Middle frontal gyrus (tissue), 1 donor: Measurements from ENCODE around the gene ADK.
"Not testable (repeated sequence)": the region's sequence is repeated elsewhere in the genome, so short reads cannot be mapped to it uniquely, and the experiment has no call there.

ENCODE experiments used
- DNase-seq: peaks from one replicate; pipeline ENCODE4 v3.0.0-alpha.2; 2015; ENCODE audit warnings: low spot score; ENCODE audit errors: extremely low spot score

ADK gene

GRCh38 chr10:74480778-74481177 is 329.8 kb downstream of the ADK start:
- DNase-seq, result no peak

- no peak for DNase-seq
Observed at GRCh38 chr10:74483356-74483755, 332.3 kb downstream of the ADK start.

- no peak for DNase-seq
Observed at GRCh38 chr10:74485283-74485682, 334.3 kb downstream of the ADK start.

- no peak for DNase-seq
Observed at GRCh38 chr10:74486659-74487058, 335.6 kb downstream of the ADK start.

- no peak for DNase-seq
Observed at GRCh38 chr10:74488907-74489306, 337.9 kb downstream of the ADK start.

- DNase-seq, result no peak
Observed at GRCh38 chr10:74490551-74490950, 339.5 kb downstream of the ADK start.

- DNase-seq, result no peak
Observed at GRCh38 chr10:74491014-74491413, 340.0 kb downstream of the ADK start.

GRCh38 chr10:74496276-74496675 is 345.3 kb downstream of the ADK start:
- DNase-seq, result not testable (repeated sequence)

GRCh38 chr10:74498664-74499063 is 347.6 kb downstream of the ADK start:
- DNase-seq, result not testable (repeated sequence)

GRCh38 chr10:74500026-74500704 is 349.1 kb downstream of the ADK start:
- DNase-seq, result no peak

- DNase-seq, result no peak
Observed at GRCh38 chr10:74500816-74501215, 349.8 kb downstream of the ADK start.

GRCh38 chr10:74502963-74503608 is 352.1 kb downstream of the ADK start:
- DNase-seq, result no peak

GRCh38 chr10:74507951-74508350 is 356.9 kb downstream of the ADK start:
- no peak for DNase-seq

GRCh38 chr10:74510594-74510993 is 359.6 kb downstream of the ADK start:
- DNase-seq, result no peak

GRCh38 chr10:74511051-74511450 is 360.0 kb downstream of the ADK start:
- DNase-seq, result no peak

GRCh38 chr10:74514322-74514721 is 363.3 kb downstream of the ADK start:
- no peak for DNase-seq

- no peak for DNase-seq
Observed at GRCh38 chr10:74518061-74518460, 367.0 kb downstream of the ADK start.

- DNase-seq, result no peak
Observed at GRCh38 chr10:74521526-74521925, 370.5 kb downstream of the ADK start.

GRCh38 chr10:74523199-74523598 is 372.2 kb downstream of the ADK start:
- no peak for DNase-seq

GRCh38 chr10:74525885-74526284 is 374.9 kb downstream of the ADK start:
- no peak for DNase-seq

- not testable (repeated sequence) for DNase-seq
Observed at GRCh38 chr10:74527611-74528010, 376.6 kb downstream of the ADK start.

GRCh38 chr10:74529205-74529604 is 378.2 kb downstream of the ADK start:
- no peak for DNase-seq

GRCh38 chr10:74530981-74531380 is 380.0 kb downstream of the ADK start:
- no peak for DNase-seq
